Caki2 (cell line): ENCODE measurements around the gene AMMECR1L. TPM values are rescaled to one million over a fixed set of nuclear protein-coding genes. Genes with fewer than 3 reads are reported as not detected.
"Not testable (repeated sequence)": the region's sequence is repeated elsewhere in the genome, so short reads cannot be mapped to it uniquely, and the experiment has no call there.

Experiments
- DNase-seq: peaks from one replicate; pipeline ENCODE4 v3.0.0-alpha.2; 2015; ENCODE audit warnings: low read depth
- in situ Hi-C: cut with HindIII; loops from 2 replicates; pipeline ENCODE4 v1.10.0; 2016; ENCODE audit warnings: low sequenced_read_pairs, low pct_unique_long_range_greater_than_20kb, mixed read lengths
- total RNA-seq: library from RNA; depleted of rRNA; stranded (reverse); fragments of >200 nt; shearing (Covaris generic); gene quantifications from 2 replicates; pipeline ENCODE4 v1.2.3, GENCODE V29; 2014; ENCODE audit warnings: low replicate concordance

Gene AMMECR1L
- total RNA-seq, 1 experiment from 2014 or later, result 9.8 TPM

GRCh38 chr2:127890756-127891155, 5.0 kb upstream of the AMMECR1L start:
- in situ Hi-C loops, DNase-seq: not testable (repeated sequence)

- in situ Hi-C loops, result no loop called here
These were observed 3.0 kb upstream of the AMMECR1L start for GRCh38 chr2:127888772-127889171.

GRCh38 chr2:127887776-127888130, 2.0 kb upstream of the AMMECR1L start:
- no peak for DNase-seq
- in situ Hi-C loops, result no loop called here

More at GRCh38 chr2:127888772-127889171, 3.0 kb upstream of the AMMECR1L start:
- DNase-seq, result no peak

- in situ Hi-C loops, result no loop called here
- DNase-seq, result no peak
These were observed 1.5 kb upstream of the AMMECR1L start for GRCh38 chr2:127887082-127887775.

- in situ Hi-C loops, result not testable (repeated sequence)
These were observed 808 bp upstream of the AMMECR1L start for GRCh38 chr2:127886593-127886935.

GRCh38 chr2:127884861-127885740, 655 bp downstream of the AMMECR1L start:
- DNase-seq, in situ Hi-C loops: not testable (repeated sequence)

More at GRCh38 chr2:127886593-127886935, 808 bp upstream of the AMMECR1L start:
- DNase-seq, result peak; percentile 42

GRCh38 chr2:127884436-127884835, 1.3 kb downstream of the AMMECR1L start:
- in situ Hi-C loops, result no loop called here
- DNase-seq, result no peak

- no peak for DNase-seq
- in situ Hi-C loops, result no loop called here
These were observed 5.9 kb downstream of the AMMECR1L start for GRCh38 chr2:127879899-127880298.

GRCh38 chr2:127877626-127878025, 8.1 kb downstream of the AMMECR1L start:
- in situ Hi-C loops, result no loop called here
- DNase-seq, result no peak

GRCh38 chr2:127877136-127877535, 8.6 kb downstream of the AMMECR1L start:
- in situ Hi-C loops, result no loop called here
- no peak for DNase-seq

GRCh38 chr2:127874378-127875269, 11.1 kb downstream of the AMMECR1L start:
- in situ Hi-C loops, result no loop called here
- DNase-seq, result no peak

GRCh38 chr2:127873707-127874303, 12.0 kb downstream of the AMMECR1L start:
- in situ Hi-C loops, result no loop called here

GRCh38 chr2:127872354-127872753, 13.4 kb downstream of the AMMECR1L start:
- in situ Hi-C loops, result no loop called here

More at GRCh38 chr2:127873707-127874303, 12.0 kb downstream of the AMMECR1L start:
- no peak for DNase-seq

GRCh38 chr2:127865926-127866325, 19.8 kb downstream of the AMMECR1L start:
- in situ Hi-C loops, result no loop called here
- no peak for DNase-seq

More at GRCh38 chr2:127872354-127872753, 13.4 kb downstream of the AMMECR1L start:
- DNase-seq, result no peak

GRCh38 chr2:127864877-127865276, 20.9 kb downstream of the AMMECR1L start:
- in situ Hi-C loops, result no loop called here
- no peak for DNase-seq

- in situ Hi-C loops, result no loop called here
- no peak for DNase-seq
These were observed 23.5 kb downstream of the AMMECR1L start for GRCh38 chr2:127862228-127862627.

GRCh38 chr2:127860130-127860529, 25.6 kb downstream of the AMMECR1L start:
- no peak for DNase-seq
- in situ Hi-C loops, result no loop called here

GRCh38 chr2:127859712-127860085, 26.1 kb downstream of the AMMECR1L start:
- no peak for DNase-seq
- in situ Hi-C loops, result no loop called here
